HUES64 (cell line): ENCODE results near the gene S100P.

Source experiments
- H3K27ac ChIP-seq: 2 replicates; pipeline ENCODE4 v1.7.0; 2013; ENCODE audit warnings: low read depth, low read length, inconsistent platforms
- H3K27me3 ChIP-seq: 2 replicates; pipeline ENCODE4 v1.6.1; 2013; ENCODE audit warnings: mild to moderate bottlenecking, low read length; ENCODE audit not compliant: insufficient read depth
- H3K36me3 ChIP-seq: 2 replicates; pipeline ENCODE4 v1.6.1; 2013; ENCODE audit warnings: mild to moderate bottlenecking, low read length; ENCODE audit not compliant: insufficient read depth
- H3K4me1 ChIP-seq: 2 replicates; pipeline ENCODE4 v1.6.1; 2013; ENCODE audit warnings: mild to moderate bottlenecking, low read length, moderate library complexity; ENCODE audit not compliant: insufficient read depth
- H3K4me3 ChIP-seq: 2 replicates; pipeline ENCODE4 v1.5.1; 2013; ENCODE audit warnings: mild to moderate bottlenecking, low read length, moderate library complexity
- H3K9ac ChIP-seq: 2 replicates; pipeline ENCODE4 v1.6.1; 2013; ENCODE audit warnings: mild to moderate bottlenecking, low read depth, low read length
- H3K9me3 ChIP-seq: 2 replicates; pipeline ENCODE4 v1.6.1; 2013; ENCODE audit warnings: low read depth, low read length; ENCODE audit not compliant: insufficient read depth
- WGBS: fragments of 150-250, 120-280 bp; methylation state at CpG from one replicate; pipeline ENCODE4 v1.1.7; 2013; ENCODE audit warnings: missing lambda C conversion rate; 5-methylcytosine and 5-hydroxymethylcytosine counted together

Gene S100P

GRCh38 chr4:6688879-6689505 is 4.7 kb upstream of the S100P start:
- Histone ChIP-seq H3K4me1 (peaks cover 14% of the 10 kb centered on the region), H3K36me3 (no peaks in the 10 kb centered on the region), H3K27me3 (no peaks in the 10 kb centered on the region), H3K27ac (peak overlapping the region; percentile 59), H3K9me3 (peaks cover 2% of the 10 kb centered on the region; the same call in 1 of the 2 replicates), H3K4me3 (no peak overlapping the region), H3K9ac (no peak overlapping the region; the same call in 1 of the 2 replicates)
- WGBS = 34% methylated on average over 23 of the region's 23 CpGs

GRCh38 chr4:6689506-6689960 is 4.1 kb upstream of the S100P start:
- no peaks in the 10 kb centered on the region for H3K27me3 ChIP-seq
- H3K27ac ChIP-seq = peak overlapping the region; percentile 59
- WGBS = 77% methylated on average over 15 of the region's 15 CpGs
- H3K4me3 ChIP-seq = no peak overlapping the region
- no peak overlapping the region for H3K9ac ChIP-seq
- H3K36me3 ChIP-seq = no peaks in the 10 kb centered on the region
- peaks cover 14% of the 10 kb centered on the region for H3K4me1 ChIP-seq
- peaks cover 2% of the 10 kb centered on the region; the same call in 1 of the 2 replicates for H3K9me3 ChIP-seq

- no peaks in the 10 kb centered on the region for H3K36me3 ChIP-seq
- 91% methylated on average over 8 of the region's 8 CpGs for WGBS
- H3K4me1 ChIP-seq = peaks cover 14% of the 10 kb centered on the region
- no peak overlapping the region for H3K4me3 ChIP-seq
- no peaks in the 10 kb centered on the region; the same call in 1 of the 2 replicates for H3K9me3 ChIP-seq
- H3K27me3 ChIP-seq = no peaks in the 10 kb centered on the region
- H3K27ac ChIP-seq = no peak overlapping the region
- H3K9ac ChIP-seq = no peak overlapping the region
Observed at GRCh38 chr4:6692379-6692778, 1.3 kb upstream of the S100P start.

- peaks cover 14% of the 10 kb centered on the region for H3K4me1 ChIP-seq
- 83% methylated on average over 3 of the region's 3 CpGs for WGBS
- H3K27ac ChIP-seq = no peak overlapping the region
- H3K4me3 ChIP-seq = no peak overlapping the region
- H3K9me3 ChIP-seq = no peaks in the 10 kb centered on the region; the same call in 1 of the 2 replicates
- H3K27me3 ChIP-seq = no peaks in the 10 kb centered on the region
- no peaks in the 10 kb centered on the region for H3K36me3 ChIP-seq
- no peak overlapping the region for H3K9ac ChIP-seq
Observed at GRCh38 chr4:6692806-6693205, 872 bp upstream of the S100P start.

GRCh38 chr4:6694177-6694901 is 661 bp downstream of the S100P start:
- Histone ChIP-seq H3K4me1 (peaks cover 3% of the 10 kb centered on the region; the same call in 1 of the 2 replicates), H3K27ac (no peak overlapping the region), H3K9me3 (no peaks in the 10 kb centered on the region), H3K4me3 (no peak overlapping the region), H3K27me3 (no peaks in the 10 kb centered on the region), H3K36me3 (no peaks in the 10 kb centered on the region), H3K9ac (no peak overlapping the region)
- WGBS = 87% methylated on average over 16 of the region's 16 CpGs

GRCh38 chr4:6695660-6696610 is 2.3 kb downstream of the S100P start:
- Histone ChIP-seq H3K4me3 (no peak overlapping the region), H3K27me3 (no peaks in the 10 kb centered on the region), H3K36me3 (peaks cover 7% of the 10 kb centered on the region; the same call in 1 of the 2 replicates), H3K9ac (no peak overlapping the region), H3K27ac (no peak overlapping the region), H3K4me1 (no peaks in the 10 kb centered on the region), H3K9me3 (no peaks in the 10 kb centered on the region)
- WGBS = 90% methylated on average over 18 of the region's 18 CpGs

GRCh38 chr4:6696611-6697010 is 2.9 kb downstream of the S100P start:
- no peaks in the 10 kb centered on the region for H3K27me3 ChIP-seq
- peaks cover 7% of the 10 kb centered on the region; the same call in 1 of the 2 replicates for H3K36me3 ChIP-seq
- H3K9me3 ChIP-seq = no peaks in the 10 kb centered on the region
- 92% methylated on average over 8 of the region's 8 CpGs for WGBS
- H3K9ac ChIP-seq = no peak overlapping the region
- H3K4me1 ChIP-seq = no peaks in the 10 kb centered on the region
- H3K27ac ChIP-seq = no peak overlapping the region
- no peak overlapping the region for H3K4me3 ChIP-seq

GRCh38 chr4:6697131-6697530 is 3.5 kb downstream of the S100P start:
- WGBS = 96% methylated on average over 6 of the region's 6 CpGs
- Histone ChIP-seq H3K4me1 (no peaks in the 10 kb centered on the region), H3K9me3 (no peaks in the 10 kb centered on the region), H3K27me3 (no peaks in the 10 kb centered on the region), H3K27ac (no peak overlapping the region), H3K9ac (no peak overlapping the region), H3K4me3 (no peak overlapping the region), H3K36me3 (peaks cover 7% of the 10 kb centered on the region; the same call in 1 of the 2 replicates)

GRCh38 chr4:6699388-6699787 is 5.7 kb downstream of the S100P start:
- Histone ChIP-seq H3K36me3 (peaks cover 16% of the 10 kb centered on the region), H3K27ac (no peak overlapping the region), H3K4me1 (no peaks in the 10 kb centered on the region), H3K27me3 (no peaks in the 10 kb centered on the region), H3K9ac (no peak overlapping the region), H3K9me3 (0 out of 2 replicates have a peak, but pooled peaks cover 8% of the 10 kb centered on the region), H3K4me3 (no peak overlapping the region)
- 94% methylated on average over 5 of the region's 5 CpGs for WGBS

GRCh38 chr4:6699903-6700302 is 6.2 kb downstream of the S100P start:
- Histone ChIP-seq H3K4me3 (no peak overlapping the region), H3K27me3 (no peaks in the 10 kb centered on the region), H3K9me3 (0 out of 2 replicates have a peak, but pooled peaks cover 8% of the 10 kb centered on the region), H3K9ac (no peak overlapping the region), H3K27ac (no peak overlapping the region), H3K36me3 (peaks cover 16% of the 10 kb centered on the region), H3K4me1 (no peaks in the 10 kb centered on the region)
- WGBS = 100% methylated on average over 1 of the region's 1 CpG
